Activated CD8-positive, alpha-beta memory T cell treated with anti-CD3 and anti-CD28 coated beads, Interleukin-2, amount 50 U/mL, for 1 hour (primary cell): Measurements from ENCODE around the gene SPRR2E.
"Not testable (repeated sequence)": the region's sequence is repeated elsewhere in the genome, so short reads cannot be mapped to it uniquely, and the experiment has no call there.

Experiments
- DNase-seq: peaks from one replicate; pipeline ENCODE4 v3.0.0-alpha.2; 2020; ENCODE audit errors: extremely low read depth

The SPRR2E gene

DNA sequence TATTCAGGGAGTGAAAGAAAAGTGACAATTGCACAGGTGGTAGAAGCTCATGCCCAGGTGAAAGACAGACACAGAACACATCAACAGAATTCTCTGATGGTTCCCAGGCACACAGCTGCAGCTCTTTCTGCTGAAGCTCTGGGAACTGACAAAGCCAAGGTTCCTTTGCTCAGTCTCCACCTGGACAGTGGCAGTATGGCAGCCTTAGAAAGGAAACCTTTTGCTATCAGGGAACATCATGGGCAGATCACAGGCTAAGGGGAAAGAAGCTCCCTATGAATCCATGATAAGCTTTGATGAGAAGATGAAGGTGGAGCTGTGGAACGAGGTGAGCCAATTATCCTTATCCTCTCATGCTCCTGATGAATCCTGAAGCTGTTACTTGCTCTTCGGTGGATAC lies 24.1 kb downstream of the SPRR2E start:
- DNase-seq = no peak

DNA sequence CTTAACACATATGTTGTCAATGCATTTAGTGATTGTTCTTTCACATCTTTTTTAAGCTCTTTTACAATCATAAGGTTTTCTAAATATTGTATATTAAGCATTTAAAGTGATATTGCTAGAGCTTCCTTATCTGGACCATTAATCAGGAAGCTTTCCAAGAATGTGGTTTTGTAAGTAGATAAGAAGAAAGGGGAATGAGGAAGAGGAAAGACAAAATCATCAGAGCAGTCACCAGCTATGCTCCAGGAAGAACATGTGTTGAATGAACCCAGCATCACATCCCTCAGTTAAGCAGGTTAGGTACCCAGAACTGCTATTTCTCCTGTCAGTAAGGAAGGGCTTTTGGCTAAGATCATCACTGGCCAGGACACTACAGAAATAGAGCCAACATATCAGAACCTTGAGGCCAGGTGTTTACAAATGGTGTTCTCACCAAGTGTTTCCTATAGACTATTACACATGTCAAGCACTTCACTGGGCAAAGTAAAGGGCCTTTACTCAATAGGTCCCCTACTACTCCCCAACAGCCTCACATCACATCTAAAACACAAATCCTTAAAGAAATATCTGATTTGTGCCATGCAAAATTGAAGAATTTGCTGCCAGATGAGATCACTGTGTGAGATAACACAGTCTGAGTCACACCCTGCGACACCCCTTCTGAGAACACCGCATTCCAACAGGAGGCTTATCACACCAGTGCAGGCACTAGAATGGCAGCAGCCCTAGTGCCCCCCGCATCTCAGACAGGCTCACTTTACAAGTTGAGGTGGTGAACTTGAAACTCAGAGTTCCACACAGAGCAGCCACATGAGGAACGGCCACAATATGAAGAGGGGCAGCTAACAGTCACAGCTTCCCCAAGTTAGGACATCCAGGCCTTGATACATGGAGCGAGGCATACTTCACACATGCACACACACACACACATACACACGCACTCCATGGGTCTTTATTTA lies 35.2 kb downstream of the SPRR2E start:
- DNase-seq = no peak

DNA sequence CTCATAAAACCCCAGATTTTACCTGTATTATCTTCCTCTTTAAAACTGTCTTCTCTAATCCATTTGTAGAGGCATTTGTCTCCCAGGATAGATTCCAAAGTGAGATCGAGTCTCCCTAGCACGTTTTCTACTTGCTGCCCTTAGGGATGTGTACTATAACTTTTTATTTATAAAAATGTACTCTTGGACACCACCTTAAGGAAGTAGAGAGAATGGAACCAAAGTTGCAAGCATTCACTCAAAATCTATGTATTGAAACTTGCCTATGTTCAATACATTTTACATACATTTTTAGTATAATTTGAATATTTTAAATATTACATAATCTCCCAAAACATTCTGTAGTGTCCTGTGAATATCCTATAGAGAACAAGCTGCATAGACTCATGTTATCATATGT lies 36.2 kb downstream of the SPRR2E start:
- no peak for DNase-seq

DNA sequence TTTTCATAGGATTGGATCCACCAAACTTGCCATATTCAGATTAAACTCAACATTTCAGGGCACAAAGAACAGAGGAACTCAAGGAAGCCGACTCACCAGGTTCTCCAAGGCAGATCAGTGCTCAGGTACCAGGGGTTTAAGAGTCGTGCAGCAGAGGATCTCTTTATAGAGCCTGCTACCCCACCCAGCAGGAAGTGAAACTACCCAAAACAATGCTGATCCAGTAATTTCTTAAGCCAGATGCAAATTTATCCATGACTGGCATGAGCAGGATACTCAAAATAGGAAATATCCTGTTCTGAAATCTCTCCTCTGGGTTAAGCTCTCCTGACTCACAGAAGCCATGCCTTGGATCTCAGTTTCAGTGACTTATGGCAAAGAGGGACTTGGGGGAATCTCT lies 37.0 kb downstream of the SPRR2E start, which contains the start of gene SPRR2A:
Gene SPRR2A (minus strand): TSS at position 138 of the 400 bp plus-strand sequence. CDS start 777 bp downstream, outside the sequence.
- no peak for DNase-seq

DNA sequence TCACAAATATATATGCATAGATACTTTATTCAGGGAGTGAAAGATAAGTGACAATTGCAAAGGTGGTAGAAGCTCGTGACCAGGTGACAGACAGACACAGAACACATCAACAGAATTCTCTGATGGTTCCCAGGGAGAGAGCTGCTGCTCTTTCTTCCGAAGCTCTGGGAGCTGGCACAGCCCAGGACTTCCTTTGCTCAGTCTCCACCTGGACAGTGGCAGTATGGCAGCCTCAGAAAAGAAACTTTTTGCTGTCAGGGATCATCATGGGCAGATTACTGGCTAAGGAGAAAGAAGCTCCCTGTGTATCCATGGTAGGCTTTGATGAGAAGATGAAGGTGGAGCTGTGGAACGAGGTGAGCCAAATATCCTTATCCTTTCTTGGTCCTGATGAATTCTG lies 38.2 kb downstream of the SPRR2E start:
- DNase-seq = not testable (repeated sequence)

DNA sequence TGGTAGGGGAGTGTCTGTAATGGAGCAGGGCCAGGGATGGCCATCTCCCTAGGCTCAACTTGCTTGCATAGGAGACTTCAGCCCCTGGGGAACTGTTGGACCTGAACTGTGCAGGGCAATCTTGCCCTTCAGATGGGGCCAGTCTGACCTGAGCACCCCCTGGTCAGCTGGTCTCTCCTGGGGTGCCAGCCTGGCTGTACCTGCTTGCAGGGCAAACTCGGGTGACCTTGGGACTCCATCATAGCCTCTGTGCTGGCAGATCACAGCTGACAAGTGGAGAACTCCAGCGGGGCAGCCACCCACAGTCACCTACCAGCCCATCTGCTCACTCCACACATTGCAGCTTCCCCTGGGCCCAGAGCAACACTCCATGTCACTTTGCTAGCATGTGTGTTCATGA lies 45.1 kb downstream of the SPRR2E start:
- no peak for DNase-seq
